ENCODE data around the gene RFPL4A.
"Not testable (repeated sequence)": the region's sequence is repeated elsewhere in the genome, so short reads cannot be mapped to it uniquely, and the experiment has no call there.

Gene RFPL4A

GRCh38 chr19:55758797-55759196 is at the start of gene RFPL4A:
Gene RFPL4A, plus strand, starts transcription at chr19:55759097. Its CDS starts 2,704 bp downstream, at chr19:55761801.
- DNase-seq = not testable (repeated sequence)

GRCh38 chr19:55711719-55712118 is 47.2 kb upstream of the RFPL4A start:
- DNase-seq = no peak

- no peak for DNase-seq
Observed at GRCh38 chr19:55712804-55713631, 45.9 kb upstream of the RFPL4A start.

- DNase-seq = no peak
Observed at GRCh38 chr19:55716531-55716930, 42.4 kb upstream of the RFPL4A start.

- no peak for DNase-seq
Observed at GRCh38 chr19:55717251-55717650, 41.6 kb upstream of the RFPL4A start.

- DNase-seq = not testable (repeated sequence)
Observed at GRCh38 chr19:55717879-55718711, 40.8 kb upstream of the RFPL4A start.

- DNase-seq = no peak
Observed at GRCh38 chr19:55720214-55720746, 38.6 kb upstream of the RFPL4A start.

- DNase-seq = no peak
Observed at GRCh38 chr19:55720801-55721200, 38.1 kb upstream of the RFPL4A start.

GRCh38 chr19:55723491-55723890 is 35.4 kb upstream of the RFPL4A start:
- DNase-seq = no peak

- not testable (repeated sequence) for DNase-seq
Observed at GRCh38 chr19:55730378-55730777, 28.5 kb upstream of the RFPL4A start.

GRCh38 chr19:55738302-55738701 is 20.6 kb upstream of the RFPL4A start, which contains the start of gene NLRP9:
Gene NLRP9, minus strand, starts transcription at chr19:55738402. Its CDS starts 28 bp downstream, at chr19:55738374.
- DNase-seq = no peak

GRCh38 chr19:55750715-55751114 is 8.2 kb upstream of the RFPL4A start:
- DNase-seq = no peak

GRCh38 chr19:55753401-55753800 is 5.5 kb upstream of the RFPL4A start:
- no peak for DNase-seq

GRCh38 chr19:55756808-55757207 is 2.1 kb upstream of the RFPL4A start:
- DNase-seq = not testable (repeated sequence)

GRCh38 chr19:55766466-55766865 is 7.6 kb downstream of the RFPL4A start:
- no peak for DNase-seq

- not testable (repeated sequence) for DNase-seq
Observed at GRCh38 chr19:55768818-55769217, 9.9 kb downstream of the RFPL4A start, which contains the start of gene RFPL4AL1. Gene RFPL4AL1, plus strand, starts transcription at chr19:55769118. Its CDS starts 2,687 bp downstream, at chr19:55771805.

GRCh38 chr19:55769632-55770031 is 10.7 kb downstream of the RFPL4A start:
- DNase-seq = not testable (repeated sequence)

- DNase-seq = no peak
Observed at GRCh38 chr19:55777528-55777927, 18.6 kb downstream of the RFPL4A start.

- no peak for DNase-seq
Observed at GRCh38 chr19:55778331-55778730, 19.4 kb downstream of the RFPL4A start.

GRCh38 chr19:55781112-55781511 is 22.2 kb downstream of the RFPL4A start:
- DNase-seq = no peak

- DNase-seq = no peak
Observed at GRCh38 chr19:55795021-55795420, 36.1 kb downstream of the RFPL4A start.

- DNase-seq = no peak
Observed at GRCh38 chr19:55801416-55801815, 42.5 kb downstream of the RFPL4A start.

GRCh38 chr19:55802281-55802680 is 43.4 kb downstream of the RFPL4A start:
- no peak for DNase-seq
